Activated CD8-positive, alpha-beta memory T cell treated with anti-CD3 and anti-CD28 coated beads, Interleukin-2, amount 50 U/mL, for 4 hours (primary cell): ENCODE data around the gene CCNG1.
"Not testable (repeated sequence)": the region's sequence is repeated elsewhere in the genome, so short reads cannot be mapped to it uniquely, and the experiment has no call there.

Source experiments
- DNase-seq: peaks from one replicate; pipeline ENCODE4 v3.0.0-alpha.2; 2020

CCNG1 gene

DNA sequence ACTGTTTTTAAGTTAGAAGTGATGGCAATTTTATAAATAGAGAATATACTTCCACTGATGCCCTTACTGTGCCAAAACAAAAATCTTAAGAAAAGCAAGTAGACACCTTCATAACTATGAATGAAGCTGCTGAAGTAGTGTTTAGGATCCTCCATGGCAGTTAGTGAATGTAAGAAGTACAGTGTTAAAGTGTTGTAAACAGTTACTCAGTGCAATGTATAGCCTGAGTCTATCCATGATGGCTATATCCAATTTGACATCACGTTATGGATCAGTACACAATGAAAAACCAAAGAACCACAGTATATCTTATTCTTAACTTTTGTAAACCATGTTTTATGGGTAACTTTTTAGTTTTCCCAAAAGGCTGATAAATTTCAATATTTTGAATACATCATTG is 7.1 kb downstream of the CCNG1 start:
- DNase-seq, result no peak

DNA sequence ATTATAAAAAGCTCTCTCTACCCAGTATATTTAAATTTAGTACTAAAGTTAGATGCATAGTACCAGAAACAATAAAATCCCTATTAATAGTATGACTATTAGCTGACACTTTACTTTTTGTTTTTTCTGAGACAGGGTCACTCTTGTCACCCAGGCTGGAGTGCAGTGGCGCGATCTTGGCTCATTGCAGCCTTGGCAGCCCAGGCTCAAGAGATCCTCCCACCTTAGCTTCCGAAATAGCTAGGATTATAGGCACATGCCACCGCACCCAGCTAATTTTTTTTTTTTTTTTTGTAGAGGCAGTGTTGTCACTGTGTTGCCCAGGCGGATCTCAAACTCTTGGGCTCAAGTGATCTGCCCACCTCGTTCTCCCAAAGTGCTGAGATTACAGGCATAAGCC is 8.0 kb downstream of the CCNG1 start:
- DNase-seq, result no peak

DNA sequence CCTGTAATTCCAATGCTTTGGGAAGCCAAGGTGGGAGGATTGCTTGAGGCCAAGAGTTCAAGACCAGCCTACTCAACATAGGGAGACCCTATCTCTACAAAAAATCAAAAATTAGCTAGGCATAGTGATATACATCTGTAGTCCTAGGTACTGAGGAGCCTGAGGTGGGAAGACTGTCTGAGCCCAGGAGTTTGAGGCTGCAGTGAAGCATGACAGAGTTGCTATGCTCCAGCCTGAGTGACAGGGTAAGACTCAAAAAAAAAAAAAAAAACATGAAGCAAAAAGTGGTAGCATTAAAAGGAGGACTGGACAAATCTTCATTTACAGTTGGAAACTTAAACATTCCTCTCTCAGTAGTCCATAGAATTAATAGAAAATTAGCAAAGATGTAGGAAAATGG is 9.8 kb downstream of the CCNG1 start:
- no peak for DNase-seq

DNA sequence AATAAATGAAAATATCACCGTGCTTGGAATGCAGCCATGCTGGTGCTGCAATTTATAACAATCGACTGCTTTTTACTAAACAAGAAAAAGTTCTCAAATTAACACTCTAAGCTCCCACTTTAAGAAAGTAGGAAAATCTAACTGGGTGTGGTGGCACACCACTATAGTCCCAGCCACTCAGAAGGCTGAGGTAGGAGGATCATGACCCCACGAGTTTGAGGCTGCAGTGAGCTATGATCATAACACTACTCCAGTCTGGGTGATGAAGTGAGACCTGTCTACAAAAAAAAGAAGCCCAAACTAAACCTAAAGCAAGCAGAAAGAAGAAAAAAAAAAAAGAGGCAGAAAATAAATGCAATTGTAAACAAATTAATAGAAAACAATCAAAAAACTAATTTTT is 10.5 kb downstream of the CCNG1 start:
- DNase-seq, result no peak

DNA sequence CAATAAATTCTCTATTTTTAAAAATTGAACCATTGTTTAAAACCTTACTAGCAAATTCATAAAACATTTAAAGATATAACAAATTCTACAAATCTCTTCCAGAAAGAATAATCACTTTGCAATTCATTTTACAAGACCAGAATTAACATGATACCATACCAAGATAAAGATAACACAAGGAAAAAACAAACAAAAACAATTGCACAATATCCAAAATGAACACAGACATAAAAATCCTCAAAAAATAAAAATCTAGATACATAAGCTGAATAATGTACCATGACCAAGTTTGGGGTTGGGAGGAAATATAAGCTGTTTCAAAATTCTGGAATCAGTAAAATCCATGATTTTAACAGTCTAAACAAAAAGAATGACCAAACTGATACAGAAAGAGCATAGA is 11.1 kb downstream of the CCNG1 start:
- no peak for DNase-seq

DNA sequence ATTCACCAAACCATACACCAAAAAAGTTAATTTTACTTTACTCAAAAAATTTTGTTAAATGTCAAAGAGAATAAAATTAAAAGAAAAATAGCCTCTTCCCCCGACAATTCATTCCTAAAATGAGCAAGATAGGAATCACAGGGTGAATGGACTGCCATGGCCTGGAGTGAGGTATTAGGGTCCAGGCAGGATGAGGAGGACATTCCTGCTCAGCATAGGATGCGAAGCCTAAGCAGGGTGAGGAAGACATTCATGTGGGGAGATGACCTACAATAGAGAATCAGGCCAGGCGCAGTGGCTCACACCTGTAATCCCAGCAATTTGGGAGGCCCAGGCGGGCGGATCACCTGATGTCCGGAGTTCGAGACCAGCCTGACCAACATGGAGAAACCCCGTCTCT is 14.1 kb downstream of the CCNG1 start:
- DNase-seq, result no peak

DNA sequence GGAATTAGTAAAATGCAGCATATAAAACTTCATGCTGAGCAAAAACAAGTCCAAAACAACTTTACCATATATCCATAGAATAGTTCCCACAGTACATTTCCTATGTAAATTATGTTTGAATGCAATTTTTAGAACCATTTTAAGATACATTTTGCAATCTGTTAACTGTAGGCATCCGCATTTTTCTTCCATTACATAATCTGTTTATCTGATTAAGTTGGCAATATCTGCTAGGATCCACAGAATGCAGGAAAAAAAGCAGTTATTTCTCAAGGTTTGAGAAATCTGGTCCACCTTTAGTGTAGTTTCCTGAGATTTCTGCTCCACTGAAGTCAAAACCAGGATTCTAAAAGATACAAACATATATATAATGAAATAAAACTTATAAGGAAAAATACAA is 16.3 kb downstream of the CCNG1 start:
- no peak for DNase-seq

DNA sequence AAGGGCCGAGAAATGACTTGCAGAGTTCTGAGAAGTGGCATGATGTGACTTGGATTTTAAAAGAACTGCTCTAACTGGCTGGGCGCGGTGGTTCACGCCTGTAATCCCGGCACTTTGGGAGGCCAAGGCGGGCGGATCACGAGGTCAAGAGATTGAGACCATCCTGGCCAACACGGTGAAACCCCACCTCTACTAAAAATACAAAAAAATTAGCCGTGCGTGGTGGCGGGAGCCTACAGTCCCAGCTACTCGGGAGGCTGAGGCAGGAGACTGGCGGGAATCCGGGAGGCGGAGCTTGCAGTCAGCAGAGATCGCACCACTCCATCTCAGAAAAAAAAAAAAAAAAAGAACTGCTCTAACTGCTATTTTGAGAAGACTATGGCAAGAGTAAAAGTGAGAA is 18.0 kb downstream of the CCNG1 start:
- DNase-seq, result not testable (repeated sequence)

DNA sequence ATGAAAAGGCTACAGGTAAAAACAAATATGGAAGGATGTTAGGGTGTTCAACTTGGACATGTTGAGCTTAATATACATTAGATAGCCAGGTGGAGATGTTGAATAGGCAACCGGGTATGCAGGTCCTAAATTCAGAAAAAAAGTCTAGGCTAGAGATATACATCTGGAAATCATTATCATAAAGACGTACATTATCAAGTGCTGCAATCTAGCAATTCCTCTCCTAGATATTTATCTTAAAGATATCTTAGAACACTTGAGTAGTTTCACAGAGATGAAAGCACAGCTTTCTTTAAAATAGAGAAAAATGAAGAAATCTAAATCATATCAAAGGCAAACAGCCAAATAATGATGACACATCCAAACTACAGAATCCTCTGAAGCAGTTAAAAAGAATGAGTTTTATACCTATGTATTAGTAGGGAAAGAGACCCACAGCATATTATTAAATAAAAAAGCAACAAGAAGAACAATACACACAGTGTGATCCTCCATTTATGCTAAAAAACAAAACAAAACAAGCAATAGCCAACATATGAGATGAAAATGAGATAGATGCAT is 18.7 kb downstream of the CCNG1 start:
- no peak for DNase-seq

DNA sequence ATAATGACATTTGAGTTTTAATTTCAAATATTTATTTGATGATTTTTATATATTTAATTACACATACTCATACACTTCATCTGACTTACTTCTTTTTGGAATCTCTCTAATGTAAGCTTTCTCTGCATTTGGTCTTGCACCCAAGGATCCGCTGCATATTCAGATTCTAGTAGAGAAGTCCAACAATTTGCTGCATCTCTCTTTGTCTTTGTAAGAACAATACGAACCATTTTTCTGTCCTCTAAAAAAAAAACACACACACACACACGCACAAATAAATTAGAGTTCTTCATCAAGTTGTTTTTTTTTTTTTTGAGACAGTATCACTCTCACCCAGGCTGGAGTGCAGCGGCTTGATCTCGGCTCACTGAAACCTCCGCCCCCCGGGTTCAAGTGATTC is 19.4 kb downstream of the CCNG1 start:
- DNase-seq, result no peak

DNA sequence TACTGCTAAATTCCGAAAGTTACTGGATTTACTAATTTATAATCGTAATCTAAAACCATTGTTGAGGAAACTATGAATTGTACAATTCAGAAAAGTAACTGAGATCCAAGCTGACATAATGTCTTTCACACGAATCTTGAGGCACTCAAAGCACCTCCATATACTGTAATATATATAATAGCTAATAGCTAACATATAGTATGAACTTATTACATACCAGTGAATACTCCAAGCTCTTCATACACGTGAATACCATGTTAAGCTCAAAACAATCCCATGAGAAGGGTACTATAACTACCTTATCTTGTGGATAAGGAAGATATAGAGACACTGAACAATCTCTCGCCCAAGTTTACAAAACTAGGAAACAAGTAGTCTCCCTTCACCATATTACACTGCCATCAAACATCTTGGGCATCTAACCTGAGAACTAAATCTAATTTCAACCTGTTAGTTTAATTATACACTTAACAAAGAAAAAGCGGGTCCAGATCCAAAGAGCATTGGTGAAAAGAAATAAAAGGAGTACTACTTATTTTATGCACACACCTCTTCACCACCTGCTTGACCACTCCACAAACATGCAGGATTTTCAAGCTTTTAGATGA is 21.5 kb downstream of the CCNG1 start:
- DNase-seq, result no peak

DNA sequence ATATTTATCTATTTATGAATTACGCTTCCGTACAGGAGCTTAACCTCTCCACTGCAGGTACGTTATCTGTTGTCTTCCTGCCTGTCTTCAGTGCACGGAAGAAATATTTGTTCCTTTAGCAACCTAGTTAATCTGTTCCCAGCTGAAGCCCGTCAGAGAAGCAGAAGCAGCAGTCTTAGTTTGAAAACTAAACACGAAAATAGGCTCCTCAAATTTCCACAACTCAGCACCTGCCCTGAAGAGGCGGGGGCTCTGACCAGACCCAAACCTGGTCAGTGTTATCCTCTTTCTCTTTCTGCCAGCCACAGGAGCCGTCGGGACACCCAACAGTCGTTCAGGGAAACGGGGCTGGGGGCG is 22.0 kb downstream of the CCNG1 start:
- no peak for DNase-seq

DNA sequence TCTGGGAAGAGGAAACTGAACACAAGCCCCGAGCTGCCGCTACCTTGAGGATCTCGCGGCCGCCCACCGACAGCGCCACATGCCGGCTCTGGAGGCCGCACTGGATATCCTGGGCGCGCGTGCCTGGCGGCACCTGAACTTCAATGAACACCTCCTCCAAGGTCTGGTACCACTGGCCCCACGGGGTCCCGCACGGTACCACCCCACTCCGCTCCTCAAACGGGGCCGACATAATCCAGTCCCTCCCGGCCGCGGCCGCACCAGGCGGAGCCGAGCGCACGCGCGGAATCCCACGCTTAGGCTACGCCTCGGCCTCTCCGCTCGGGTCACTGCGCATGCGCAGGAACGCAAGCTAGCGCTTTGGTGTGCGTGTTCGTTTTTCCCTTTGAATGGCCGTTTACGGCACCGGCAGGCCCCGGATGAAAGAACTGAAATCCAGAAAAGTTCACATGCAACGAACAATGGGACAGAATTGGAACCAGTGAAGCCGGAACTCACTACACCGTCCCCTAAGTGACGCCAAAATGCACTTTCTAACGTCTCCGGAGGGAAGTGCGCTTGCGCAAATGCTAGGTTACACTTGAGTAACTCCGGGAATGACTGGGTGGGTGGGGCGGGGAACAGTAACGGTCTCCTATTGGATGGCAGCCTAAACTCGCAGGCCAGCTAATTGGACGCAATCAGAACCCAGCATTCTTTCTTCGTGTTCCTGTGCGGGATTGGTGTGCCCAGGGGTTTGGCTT is 22.6 kb downstream of the CCNG1 start, which contains the start of gene NUDCD2:
NUDCD2 (minus strand) TSS at position 284 of the 743 bp plus-strand sequence; CDS start at position 232, 52 bp downstream.
- DNase-seq, result peak; percentile 93

DNA sequence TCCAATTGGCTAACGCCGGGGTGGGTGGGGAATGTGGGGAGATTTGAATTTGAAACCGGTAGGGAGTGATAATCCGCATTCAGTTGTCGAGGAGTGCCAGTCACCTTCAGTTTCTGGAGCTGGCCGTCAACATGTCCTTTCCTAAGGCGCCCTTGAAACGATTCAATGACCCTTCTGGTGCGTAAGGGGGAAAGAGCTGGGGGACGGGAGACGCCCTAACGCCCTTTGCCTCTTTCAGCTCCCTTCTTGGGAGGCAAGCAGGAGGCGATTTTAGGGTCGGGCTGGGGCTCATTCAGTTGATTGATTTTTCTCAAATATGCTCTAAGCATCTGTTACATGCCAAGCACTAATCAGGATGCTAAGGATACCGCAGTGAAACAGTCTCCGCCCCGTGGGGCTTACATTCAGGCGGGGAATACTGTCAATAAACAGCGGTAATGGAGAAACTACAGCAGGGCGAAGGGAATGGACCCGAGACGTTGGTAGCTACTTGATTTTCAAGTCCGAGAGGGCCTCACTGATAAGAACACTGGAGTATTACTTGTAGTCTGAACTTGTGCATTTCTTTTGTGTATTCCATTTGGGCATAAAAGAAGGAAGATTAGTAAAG is 23.3 kb downstream of the CCNG1 start, which contains the start of gene HMMR:
HMMR (plus strand) TSS at position 71 of the 610 bp plus-strand sequence; CDS start at position 132, 61 bp downstream.
- no peak for DNase-seq

DNA sequence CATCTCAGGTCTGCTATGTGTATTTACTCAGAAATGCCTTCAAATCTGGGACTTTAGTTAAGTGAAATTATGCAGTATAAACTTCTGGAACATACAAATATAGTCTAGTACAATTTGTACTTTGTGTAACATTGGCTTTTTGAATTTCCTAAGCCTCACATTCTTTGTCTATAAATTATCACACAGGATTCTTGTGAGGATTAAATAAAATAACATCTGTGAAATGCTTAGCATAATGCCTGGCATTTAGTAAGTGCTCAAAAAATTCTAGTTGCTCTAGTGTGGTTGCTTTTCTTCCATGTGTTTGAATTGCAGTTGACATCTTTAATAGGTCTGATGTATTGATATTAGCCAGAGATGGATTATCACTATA is 25.7 kb downstream of the CCNG1 start:
- no peak for DNase-seq

DNA sequence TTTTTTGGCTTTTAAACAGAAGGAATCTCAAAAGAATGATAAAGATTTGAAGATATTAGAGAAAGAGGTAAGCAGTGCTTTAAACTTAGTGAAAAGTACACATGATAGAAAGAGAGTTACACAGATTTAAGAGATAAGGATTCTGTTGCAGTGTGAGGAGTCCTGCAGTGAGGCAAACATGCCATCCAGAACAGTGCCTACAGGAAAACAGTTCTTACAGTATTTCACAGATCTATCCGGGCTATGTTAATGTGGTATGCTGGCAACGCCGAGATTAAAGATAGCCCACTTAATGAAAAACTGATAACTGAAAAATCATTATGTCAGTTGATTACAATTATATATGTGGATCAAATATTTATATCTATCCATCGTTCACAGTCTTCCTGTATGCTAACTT is 30.3 kb downstream of the CCNG1 start:
- no peak for DNase-seq

DNA sequence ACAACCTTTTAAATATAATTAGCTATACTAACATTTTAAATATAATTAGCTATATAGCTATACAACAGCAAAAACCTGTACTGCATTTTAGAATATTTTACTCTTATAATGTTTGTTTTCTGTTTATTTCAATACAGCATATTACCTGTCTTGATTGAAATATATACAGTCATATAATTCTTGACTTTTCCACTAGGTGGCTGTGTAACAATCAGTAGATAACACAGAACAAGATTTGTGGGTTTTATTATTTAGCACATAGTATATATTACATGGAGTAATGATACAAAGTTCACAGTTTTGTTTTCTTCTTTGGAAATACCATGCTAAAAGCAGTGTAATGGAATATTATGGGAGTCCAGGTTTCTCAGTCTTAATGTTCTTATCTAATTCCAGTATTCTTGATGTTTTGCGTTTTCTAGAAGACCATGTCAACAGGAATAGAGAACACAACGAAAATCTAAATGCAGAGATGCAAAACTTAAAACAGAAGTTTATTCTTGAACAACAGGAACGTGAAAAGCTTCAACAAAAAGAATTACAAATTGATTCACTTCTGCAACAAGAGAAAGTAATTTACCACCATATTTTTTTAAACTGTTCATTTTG is 36.3 kb downstream of the CCNG1 start:
- no peak for DNase-seq

DNA sequence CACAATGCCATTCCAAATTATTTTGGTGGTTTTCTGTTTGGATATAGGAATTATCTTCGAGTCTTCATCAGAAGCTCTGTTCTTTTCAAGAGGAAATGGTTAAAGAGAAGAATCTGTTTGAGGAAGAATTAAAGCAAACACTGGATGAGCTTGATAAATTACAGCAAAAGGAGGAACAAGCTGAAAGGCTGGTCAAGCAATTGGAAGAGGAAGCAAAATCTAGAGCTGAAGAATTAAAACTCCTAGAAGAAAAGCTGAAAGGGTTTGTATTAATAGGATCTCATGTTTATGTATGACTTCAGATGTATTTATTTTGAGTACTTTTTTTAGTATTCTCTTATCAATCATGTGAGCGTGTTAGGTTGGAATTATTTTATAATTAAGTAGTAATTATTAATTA is 38.0 kb downstream of the CCNG1 start:
- no peak for DNase-seq

DNA sequence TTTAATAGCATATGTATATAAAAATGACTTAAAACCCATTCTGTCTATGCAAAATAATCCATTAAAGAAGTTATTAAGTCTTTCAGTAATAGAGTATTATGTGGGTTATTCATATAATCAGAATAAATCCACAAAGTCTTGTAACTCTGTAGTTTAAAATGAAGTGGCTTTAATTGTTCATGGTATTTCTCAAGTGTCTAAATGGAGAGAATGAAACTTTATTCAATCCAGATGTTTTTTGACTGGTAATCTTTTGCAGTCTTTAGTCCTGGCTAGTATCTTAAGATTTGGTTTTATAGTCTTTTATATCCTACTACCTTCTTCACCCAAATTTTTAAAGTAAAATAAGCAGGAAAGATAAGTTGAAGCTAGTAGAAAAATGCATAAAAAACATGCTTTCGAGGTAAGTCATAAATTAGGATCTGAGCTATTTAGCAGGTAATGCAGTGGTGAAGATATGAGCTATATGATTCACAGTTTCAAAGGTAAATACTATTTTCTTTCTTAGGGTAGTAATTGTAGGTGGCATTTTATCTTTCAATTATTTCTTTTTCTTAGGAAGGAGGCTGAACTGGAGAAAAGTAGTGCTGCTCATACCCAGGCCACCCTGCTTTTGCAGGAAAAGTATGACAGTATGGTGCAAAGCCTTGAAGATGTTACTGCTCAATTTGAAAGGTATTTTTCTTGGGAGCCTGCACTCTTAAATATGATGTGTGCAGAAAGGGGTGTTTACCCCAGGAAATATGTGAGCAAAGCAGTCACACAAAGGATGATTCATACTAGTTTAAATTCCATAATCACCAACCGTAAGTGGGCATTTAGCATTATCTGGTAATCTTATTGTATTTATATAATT is 41.0 kb downstream of the CCNG1 start:
- no peak for DNase-seq

DNA sequence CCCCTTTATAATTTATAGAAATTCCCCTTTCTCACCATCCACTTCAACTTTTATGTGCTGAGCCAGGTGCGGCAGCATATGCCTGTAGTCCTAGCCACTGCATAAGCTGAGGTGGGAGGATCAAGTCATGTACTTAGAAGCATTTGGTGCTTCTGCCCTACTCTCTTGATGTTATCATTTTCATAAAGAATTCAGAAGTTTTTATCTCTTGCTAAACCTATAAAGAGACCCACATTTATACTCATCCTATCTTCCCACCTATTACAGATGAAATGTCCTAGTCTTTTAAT is 41.5 kb downstream of the CCNG1 start:
- no peak for DNase-seq

DNA sequence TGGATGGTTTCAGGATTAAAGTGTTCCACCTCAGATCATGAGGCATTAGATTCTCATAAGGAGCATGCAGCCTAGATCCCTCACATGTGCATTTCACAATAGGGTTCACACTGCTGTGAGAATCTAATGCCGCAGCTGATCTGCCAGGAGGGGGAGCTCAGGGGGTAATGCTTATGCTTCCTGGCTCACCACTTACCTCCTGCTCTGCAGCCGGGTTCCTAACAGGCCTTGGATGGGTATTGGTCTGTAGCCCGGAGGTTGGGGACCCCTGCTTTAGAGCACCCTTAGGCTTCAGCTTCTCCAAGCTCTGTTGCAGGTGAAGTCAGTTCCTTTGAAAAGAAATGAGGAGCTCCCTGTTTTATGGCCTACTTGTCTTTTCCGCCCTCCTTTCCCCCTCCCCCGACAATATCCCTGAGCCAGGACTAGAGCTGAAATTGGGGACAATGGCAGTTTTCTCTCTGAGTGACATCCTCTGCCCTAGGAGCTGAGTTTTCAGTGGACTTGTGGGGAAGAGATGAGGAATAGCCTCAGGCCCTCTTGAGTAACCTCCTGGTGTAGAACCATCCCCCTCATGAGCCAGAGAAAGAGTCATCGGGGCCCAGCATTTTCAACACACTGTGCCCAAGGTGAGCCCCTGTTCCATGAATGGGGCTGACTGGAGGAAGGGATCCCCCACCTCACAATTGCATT is 51.8 kb downstream of the CCNG1 start:
- no peak for DNase-seq

DNA sequence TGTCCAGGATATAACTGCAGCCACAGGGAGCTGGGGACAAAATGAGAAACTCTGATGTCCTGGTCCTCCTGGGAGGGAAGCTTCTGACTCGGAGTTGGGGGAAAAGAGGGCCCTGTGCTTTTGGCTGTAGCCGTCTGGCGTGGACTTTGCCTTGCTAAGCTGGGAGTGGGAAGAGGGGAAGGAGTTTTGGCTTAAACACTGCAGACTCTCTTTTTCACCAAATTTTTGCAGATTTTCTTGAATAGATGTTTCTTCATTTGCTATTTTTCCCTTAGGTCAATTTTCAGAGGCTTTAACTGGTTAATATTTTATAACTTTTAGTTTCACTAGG is 52.3 kb downstream of the CCNG1 start:
- no peak for DNase-seq
